HS-27A (cell line): ENCODE results near the gene MEIS2.
A peak's percentile ranks its signal among the peaks of the same experiment; 100 is the strongest.

ENCODE experiments used
- DNase-seq: peaks from one replicate; pipeline ENCODE4 v3.0.0-alpha.2; 2012; ENCODE audit warnings: low read depth, missing footprints

MEIS2 gene

DNA sequence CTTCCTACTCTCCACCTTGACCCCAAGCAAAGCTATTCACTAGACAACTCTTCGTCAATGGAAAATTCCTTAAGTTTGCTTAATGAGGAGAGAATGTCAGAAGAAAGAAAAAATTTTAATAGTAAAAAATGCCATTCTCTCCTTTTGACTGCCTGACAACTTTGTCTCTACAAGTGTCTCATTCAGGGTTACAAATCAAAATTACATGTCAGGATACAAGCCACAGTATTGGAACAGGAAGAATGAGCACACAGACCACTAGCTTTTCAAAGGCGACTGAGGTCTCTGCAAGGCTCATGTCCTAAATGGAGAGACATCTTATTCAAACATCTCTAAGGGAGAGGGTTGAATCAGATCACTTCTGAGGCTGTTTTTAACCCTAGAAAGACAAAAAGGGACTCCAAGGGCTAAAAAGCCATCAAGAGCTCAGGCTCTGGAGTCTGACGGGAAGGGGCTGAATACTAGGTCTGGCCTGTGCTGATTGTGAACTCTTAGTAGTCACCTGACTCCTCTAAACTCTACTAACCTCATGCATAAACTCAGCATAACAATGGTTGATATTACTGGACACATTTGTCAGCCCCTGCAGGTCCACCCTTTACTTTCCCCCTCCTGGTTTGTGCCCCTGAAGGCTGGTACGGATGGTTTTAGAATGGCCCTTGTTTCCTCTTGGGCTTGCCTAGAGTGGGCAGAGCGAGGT, 12.8 kb upstream of the MEIS2 start:
- DNase-seq: no peak

DNA sequence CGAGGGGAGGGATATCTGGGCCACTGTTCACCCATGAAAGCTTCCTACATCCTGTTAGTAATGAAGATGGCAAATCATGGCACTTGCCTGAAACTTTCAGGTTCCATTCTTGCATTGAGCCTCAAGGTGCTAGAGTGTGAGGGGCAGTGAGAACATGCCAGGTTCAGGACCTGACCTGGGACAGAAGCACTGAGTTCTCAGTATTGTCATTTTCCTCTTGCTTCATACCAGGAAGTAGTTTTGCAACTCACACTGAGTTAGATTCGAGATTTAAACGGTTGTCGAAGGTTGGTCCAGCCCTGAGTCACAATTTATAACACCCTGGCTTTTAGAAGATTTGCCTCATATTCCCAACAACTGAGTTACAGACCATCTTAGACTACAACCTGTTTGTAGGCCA, 11.8 kb upstream of the MEIS2 start:
- DNase-seq: no peak

DNA sequence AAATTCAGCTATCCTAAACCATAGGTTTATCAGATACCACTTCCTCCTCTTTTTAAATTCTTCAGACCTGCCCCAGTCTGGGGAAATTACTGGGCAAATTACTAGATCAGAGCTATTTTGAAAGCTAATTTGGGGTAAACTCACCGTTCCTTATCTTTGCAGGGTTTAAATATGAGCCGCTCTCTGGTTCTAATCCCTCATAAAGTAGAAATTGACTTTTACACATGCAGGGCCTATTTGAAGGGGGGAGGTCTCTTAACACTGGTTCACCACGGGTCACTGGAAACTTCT, 11.0 kb upstream of the MEIS2 start:
- DNase-seq: no peak

DNA sequence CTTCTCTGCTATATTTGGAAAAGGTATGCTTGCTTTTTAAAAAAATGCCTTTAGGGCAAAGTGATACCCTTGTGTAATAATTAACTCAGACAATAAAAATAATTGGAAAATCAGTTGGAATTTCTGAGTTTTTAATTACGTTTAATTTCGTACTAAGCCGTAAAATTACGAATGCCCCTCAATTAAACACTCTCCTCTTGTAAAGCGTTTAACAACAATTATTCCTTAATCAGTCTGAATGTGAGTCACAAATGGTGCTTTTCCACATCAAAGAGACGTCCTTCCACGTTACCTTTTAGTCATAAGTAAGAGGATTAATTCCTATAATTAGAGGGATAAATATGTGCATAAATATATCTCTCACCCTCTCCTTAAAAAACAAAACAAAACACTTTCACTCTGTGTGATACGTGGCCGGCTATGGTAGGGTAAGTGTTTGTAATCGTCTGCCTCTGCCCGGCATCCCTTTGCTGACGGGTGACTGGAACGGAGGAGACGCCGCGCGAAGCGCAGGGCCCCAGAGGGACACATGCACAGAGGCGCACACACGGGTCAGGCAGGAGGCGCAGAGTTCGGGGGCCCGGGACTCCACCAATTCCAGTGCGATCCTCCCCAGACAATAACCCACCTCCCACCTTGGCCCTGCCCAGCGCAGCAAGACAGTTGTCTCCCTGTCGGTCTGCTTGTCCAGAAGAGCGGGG, 9.7 kb upstream of the MEIS2 start:
- no peak for DNase-seq

DNA sequence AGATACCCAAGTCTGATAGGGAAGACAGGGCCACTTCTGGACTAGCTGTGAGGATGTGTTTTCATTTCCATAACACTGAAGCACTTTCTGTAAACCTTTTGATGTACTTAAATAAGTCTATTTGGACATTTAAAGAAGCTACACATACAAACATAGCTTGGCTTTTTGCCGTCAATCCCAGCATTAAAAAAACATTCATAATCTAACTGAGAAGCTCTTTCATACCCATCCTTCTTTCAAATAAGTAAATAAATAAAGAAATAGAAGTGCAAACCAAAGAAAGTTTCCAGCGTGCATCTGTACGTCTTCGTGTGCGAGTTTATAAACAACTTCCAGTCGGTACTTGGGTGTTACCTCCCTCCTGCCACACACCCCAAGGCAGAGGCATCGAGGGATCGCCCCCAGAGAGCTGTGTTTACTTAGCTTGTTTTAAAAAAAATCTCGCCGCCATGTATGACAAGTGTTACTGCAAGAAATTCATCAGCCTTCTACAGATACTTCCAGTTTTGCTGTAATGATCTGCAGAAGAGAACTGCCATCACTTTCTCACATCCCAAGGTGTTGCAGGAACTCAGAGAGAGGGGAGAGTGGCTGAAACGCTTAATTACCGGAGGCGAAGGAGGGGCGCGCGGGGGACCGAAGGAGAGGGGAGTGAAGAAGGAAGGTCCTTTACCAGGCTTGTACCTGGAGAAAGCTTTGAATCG, 9.0 kb upstream of the MEIS2 start:
- DNase-seq: no peak

DNA sequence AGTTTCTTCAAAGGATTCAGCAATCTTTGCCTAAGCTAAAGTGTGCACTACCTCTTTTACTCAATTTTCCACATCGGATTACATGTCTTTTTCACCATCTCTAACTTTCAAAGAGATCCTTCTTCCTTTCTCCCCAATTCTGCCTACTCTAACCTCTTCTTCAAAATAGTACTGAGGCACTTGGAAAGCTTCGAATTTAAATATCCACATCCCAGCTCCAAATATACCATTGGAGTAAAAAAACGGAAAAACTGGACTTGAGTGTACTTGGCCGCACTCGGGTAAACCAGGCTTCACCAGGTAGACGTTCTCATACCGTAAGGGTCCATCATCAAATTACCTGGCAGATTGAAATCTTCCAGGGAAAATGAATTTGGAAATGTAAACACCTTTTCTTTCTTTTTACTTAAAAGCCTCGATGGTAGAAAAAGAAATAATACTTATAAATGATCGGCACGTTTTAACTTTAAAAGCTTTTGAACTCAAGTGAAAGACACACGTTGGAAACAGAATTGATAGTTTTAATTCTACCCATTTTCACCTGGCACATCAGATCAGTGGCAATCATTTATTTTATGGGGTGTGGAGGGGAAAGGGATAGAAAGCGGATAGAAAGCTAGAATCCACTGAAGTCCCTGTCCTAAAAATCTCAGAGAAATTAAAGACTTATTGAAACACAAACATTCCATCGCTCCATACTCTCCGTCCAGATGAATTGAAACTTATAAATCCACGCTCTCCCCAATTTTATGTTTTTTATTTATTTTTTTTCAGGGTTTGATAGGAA, 8.2 kb upstream of the MEIS2 start:
- DNase-seq: no peak

DNA sequence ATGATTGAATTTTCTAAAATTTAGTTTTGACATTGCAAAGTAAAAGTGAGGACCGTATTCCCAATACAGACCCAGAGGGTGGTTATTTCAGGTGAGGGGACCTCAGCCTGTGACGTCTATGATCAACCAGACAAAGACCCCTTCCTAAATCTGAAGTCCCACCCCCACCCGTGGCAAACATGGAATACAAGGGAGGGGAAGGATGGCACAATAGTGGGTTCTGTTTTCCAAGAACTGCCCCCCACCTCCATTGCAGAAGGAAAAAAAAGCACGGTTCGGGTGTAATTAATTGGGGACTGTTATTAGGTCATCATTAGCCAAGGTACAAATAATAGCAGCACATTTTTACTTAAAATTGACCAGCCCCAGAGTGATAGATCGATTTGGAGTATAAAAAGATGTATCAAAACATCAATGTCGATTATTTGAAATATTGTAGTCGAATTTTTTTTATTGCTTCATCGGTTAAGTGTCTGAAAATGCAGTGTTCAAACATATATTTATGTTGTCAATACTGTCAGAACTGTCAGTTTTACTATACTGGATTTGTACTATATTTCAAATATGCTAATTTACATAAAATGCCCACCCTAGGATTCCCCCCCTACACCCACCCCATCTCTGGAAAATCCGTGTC, 7.5 kb upstream of the MEIS2 start:
- no peak for DNase-seq

DNA sequence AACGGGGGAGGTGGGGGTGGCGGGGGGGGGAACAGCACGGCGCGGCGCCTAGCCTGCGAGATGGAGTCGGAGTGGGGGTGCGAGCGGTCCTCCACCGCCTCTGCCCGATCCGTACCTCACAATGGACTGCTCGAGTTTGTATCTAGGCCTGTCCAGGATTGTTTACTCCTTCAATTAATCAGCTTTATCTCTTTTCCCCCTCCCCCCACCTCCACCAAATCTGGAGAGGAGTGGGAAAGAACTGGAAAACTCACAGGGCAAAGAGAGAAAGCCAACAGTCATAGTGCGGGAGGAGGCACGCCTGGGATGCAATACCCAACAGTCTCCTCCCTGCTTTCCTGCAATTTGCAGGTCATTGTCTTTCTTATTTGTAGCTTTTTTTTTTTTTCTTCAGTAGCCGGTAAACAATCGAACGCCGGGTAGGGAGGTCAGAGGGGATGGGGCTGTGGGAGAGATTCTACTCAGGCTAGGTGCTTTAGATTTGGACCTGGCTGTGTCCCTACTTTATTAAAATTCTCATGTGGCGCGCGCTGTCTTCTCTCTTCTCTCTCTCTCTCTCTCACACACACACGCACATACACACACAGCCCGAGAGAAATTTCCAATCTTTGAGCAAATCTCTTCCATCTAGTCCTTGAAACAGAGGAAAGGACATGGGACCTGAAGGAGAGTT, 6.9 kb upstream of the MEIS2 start:
- DNase-seq: no peak

DNA sequence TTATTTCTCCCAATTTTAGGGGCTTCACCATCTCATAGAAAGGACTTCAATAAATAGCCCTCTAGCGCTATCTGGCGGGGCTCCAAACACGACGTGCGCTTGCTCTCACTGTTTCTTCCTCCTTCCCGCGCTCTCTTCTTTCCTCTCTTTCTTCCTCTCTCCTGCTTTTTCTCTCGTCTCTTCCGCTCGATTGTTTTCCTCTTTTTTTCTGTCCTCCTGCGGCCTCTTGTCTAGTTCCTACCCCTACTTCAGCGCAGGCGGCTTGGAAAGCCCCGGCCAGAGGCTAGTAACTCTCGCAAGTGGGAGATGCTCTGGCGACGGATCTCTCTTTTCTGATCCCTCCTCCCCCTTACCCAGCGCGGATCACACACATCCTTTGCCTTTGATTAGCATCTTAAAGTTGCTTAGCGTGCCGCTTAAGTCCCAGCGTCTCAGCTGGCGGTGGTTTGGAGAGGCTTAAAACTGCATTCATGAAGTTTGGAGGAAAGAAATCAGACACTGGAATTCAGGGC, 6.2 kb upstream of the MEIS2 start:
- DNase-seq: no peak

DNA sequence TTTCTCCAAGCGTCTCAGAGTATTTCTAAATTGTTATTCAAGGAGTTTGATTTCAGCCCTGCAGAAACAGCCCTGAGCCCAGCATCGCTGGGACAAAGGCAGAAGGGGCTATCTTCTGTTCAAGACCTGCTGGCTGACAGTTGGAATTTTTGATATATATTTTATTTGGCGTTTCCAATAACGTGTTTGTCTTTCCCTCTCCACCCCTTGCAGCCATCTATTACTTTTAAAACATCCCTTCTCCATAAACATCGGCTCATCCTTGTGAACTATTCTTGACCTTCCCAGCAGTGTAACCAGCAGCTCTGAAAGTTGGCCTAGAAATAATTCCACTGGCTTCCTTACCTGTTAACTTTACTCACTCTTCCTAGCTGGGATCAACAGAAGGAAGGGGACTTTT, 5.5 kb upstream of the MEIS2 start:
- no peak for DNase-seq

DNA sequence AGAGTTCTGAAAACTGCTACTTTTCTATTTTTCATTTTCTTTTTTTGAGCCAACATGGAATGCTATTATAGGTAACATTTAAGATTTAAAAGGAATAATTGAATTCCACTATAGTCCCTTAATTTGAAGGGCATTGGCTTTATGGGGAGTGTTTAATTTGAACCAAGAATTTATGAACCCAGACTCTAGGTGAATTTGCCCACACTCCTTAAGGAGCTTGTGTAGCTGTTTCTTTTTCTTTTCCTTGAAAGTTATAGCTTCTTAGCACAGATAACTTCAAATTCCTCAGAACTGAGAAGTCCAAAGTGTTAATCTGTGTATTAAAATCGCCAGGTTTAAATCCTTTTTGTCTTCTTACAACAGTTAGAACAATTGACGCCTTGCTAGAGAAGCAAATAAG, 4.7 kb upstream of the MEIS2 start:
- no peak for DNase-seq

DNA sequence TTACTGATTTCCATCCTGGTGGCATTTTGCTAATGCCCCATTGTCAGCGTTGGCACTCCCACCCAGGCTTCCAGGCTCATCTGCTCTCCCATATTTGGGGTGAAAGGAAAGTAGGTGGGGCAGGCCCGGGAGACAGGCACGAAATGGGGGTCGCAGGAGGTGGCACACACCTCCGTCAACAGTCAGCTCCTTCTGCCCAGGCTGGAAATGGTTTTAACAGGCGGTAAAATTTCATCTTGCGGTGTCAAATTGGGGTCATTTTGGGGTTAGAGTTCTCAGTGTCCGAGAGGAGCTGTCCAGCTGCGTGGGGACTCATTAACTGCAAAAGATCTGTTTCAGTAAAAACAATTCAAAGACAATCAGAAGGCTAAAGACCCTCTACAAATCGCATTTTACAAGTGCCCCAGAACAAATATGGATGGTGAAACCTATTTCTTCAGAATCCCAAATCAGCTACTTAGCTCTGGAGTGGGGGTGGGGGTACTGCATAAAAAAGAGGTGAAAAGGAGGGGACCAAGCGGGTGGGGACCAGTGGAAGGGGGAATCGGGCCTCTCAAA, 4.2 kb upstream of the MEIS2 start:
- no peak for DNase-seq

DNA sequence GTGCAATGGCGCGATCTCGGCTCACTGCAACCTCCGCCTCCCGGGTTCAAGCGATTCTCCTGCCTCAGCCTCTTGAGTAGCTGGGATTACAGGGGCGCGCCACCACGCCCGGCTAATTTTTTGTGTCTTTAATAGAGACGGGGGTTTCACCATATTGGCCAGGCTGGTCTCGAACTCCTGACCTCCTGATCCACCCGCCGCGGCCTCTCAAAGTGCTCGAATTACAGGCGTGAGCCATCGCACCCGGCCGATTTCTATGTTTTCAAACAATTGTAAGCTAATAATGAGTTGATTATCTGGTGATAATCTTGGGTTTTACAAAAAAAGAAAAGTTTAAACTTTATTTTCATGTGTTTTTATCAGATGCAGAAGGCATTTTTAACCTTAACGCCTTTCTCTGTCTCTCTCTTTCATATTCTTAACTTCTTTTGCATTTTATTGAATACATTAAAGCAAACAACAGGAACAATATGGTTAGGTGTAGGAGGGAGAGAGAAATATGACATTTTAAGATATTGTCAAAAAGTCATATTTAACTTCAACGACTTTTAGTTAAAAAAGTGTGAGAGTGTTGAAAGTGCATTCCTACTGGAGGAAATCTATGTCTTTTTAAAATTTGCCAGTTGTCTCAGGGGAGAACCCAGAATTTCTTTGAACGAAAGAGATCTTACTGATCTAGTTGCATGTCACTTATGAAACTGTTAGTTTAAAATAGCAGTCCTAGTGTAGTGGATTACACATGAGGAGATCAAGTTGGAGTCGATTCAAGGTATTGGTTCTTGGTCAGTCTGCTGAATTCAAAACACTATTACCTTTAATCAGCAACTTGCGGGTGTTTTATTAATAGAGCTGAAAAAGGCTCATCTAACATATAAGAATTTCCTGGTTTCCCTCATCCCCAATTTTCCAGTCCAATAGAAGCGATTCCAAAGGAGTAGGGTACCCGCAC, 3.4 kb upstream of the MEIS2 start:
- DNase-seq: no peak

DNA sequence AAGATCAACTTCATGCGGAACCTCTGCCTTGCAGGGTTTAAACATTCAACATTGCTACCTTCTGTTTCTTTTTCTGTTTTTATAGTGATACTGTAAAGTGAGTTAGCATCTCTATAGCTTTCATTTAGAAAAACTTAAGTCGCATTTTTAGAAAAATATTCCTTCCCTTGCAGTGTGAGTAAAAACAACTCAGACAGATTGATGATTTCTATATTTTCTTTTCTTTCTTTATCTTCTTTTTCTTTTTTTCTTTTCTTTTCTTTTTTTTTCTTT, 2.8 kb upstream of the MEIS2 start:
- no peak for DNase-seq

DNA sequence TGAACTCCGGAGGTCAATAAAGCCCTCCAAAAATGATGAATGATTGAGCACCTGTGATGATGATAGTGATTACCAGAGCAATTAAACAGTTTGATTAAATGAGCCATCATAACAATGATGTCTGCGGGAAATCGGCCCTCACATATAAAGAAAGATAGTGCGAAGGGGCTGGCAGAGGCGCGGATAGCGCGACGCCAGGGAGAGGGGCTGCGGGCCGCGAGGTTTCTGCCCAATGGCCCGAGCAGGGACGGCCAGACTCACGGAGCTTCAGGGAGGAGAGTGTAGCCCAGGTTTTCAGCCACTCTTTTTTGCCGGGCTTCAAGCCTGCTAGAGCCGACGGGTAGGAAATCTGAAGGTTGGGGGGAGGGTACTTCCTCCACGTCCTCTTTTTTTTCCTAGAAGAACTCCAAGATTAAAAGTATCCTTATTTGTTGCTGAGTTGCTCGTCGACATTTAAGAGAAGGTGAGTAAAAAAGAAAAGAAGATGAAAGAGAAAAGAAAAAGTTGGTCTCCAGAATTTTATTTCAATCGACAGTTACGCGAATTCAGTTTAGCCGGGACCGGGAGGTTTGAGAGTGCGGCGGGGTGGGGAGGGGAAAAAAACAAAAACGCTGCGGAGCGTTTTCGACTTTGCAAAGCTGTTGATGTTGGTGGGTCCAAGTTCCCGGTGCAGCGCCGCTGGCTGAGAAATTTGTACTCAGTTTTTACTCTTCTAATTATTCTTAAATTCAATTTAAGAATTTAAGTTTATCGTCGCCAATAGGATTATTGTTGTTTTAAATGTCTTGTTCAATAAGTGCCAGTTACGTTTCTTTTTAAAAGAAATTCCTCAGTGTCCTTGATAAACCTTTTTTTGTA, 2.2 kb upstream of the MEIS2 start:
- peak; percentile 12 for DNase-seq

DNA sequence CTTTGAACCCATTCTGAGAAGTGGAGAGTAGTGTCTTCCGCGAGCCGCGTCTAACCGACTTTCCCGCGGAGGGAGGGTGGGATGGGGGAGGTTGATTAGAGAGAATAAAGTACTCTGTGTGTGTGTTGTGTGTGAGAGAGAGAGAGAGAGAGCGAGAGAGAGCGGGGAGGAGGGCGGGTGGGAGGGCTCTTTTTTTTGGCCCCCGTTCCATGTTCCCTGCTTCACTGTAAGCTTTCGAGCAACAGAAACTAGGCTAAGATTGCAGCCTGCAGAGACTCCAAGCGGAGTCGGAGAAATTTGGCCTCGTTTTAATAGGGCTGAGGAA, 1.6 kb upstream of the MEIS2 start:
- no peak for DNase-seq

DNA sequence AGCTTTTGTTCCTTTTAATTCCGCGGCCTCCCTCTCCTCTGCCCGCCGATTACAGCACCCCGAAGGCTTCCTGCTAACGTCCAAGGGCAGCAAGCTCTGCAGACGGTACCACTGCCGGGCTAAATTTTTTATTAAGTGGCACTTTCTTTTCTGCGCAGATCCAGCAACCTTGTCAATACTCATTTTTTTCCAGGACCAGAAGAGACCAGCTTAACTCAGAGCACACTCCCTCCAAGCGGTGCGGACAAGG, 542 bp upstream of the MEIS2 start:
- DNase-seq: peak; percentile 58

DNA sequence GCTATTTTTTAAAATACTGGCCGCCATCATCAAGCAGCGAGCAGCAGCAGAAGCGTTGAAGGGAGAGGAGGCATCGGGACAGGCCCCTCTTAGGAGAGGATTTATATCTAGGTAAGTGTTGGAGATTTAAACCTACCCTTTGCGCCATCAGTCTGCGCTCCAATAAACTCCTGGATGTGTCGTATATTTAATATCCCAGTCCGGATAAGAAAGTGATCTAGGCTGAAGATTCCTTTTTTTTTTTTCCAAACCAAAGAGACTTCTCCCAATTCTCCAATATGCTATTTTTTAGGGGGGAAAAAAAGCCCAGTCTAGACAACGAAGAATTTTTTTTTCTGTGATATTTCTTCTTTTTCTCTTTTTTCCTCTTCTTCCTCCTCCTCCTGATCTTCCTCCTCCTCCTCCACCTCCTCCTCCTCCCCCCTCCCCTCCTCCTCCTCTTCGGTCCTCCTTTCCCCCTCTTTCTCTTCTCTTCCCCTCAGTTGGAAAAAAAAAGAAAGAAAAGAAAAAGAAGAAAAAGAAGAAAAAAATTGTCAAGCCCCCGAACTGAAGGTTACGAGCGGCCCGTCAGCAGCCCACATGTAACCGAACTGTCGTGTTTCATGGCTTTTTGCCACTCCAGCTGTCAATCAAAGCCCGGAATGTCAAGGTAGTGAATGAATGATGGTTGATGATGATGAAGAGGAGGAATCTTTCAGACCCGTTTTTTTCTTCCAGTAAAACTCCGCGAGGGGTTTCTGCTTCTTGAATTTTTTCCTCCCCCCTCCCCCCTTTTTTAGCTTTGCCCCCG, 835 bp downstream of the MEIS2 start:
- peak; percentile 35 for DNase-seq
